Peyer's patch (tissue), 4 donors: ENCODE measurements around the gene GJA4.

Experiments used
- CTCF ChIP-seq, 6 experiments: fragments of 450-650 bp in 4 of 6; fragments of 200-600 bp in 2 of 6; sonication (generic) in 1 of 6; IDR thresholded peaks; one replicate each; pipeline ENCODE4 v1.5.1; 2017 to 2019; ENCODE audit warnings: antibody characterized with exemption in 6 of 6, mild to moderate bottlenecking in 3 of 6, moderate library complexity in 1 of 6
- POLR2A ChIP-seq, 2 donors: fragments of 450-650 bp; IDR thresholded peaks; one replicate each; pipeline ENCODE4 v1.5.1; 2017; ENCODE audit warnings: antibody characterized with exemption in 2 of 2, mild to moderate bottlenecking in 2 of 2, moderate library complexity in 2 of 2

DNA sequence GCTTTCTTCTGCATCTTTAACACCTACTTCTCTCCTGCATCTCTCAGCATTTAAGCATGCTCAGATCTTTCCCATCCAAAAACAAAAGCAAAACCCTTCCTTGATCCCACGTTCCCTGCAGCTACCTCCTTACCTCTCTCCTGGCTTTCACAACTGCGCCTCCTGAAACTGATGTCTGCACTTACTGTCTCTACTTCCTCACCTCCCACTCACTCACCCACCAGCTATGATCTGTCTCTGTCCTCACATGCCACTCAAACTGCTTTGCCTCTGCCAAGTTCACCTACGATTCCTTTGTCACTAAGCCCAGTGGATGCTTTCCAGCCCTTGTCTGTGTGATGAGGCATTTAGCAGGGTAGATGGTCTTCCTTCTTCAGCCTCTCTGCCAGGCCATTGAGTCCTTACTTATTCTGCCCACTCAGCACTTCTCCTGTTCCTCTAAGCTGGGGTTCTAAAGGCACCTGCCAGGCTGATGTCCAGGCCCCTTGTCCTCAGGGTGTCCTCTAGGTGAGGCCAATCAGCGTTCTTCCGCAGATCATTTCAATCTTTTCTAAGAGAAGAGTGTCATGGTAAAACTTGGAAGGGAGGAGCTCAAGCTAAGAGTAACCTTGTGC, 21.8 kb upstream of the GJA4 start:
- no peak for TF ChIP-seq POLR2A (IDR thresholded peaks at IDR 0.05)
- TF ChIP-seq CTCF (IDR thresholded peaks at IDR 0.05), result no peak
